Activated T-helper 1 cell treated with anti-CD3 and anti-CD28 coated beads, Interleukin-2, amount 50 U/mL, for 16 hours (primary cell): ENCODE results near the gene HERC4.
"Not testable (repeated sequence)": the region's sequence is repeated elsewhere in the genome, so short reads cannot be mapped to it uniquely, and the experiment has no call there.

Experiments
- DNase-seq, 2 donors: peaks; one replicate each; pipeline ENCODE4 v3.0.0-alpha.2; 2020; ENCODE audit warnings: low read depth in 1 of 2, low spot score in 1 of 2

Gene HERC4

DNA sequence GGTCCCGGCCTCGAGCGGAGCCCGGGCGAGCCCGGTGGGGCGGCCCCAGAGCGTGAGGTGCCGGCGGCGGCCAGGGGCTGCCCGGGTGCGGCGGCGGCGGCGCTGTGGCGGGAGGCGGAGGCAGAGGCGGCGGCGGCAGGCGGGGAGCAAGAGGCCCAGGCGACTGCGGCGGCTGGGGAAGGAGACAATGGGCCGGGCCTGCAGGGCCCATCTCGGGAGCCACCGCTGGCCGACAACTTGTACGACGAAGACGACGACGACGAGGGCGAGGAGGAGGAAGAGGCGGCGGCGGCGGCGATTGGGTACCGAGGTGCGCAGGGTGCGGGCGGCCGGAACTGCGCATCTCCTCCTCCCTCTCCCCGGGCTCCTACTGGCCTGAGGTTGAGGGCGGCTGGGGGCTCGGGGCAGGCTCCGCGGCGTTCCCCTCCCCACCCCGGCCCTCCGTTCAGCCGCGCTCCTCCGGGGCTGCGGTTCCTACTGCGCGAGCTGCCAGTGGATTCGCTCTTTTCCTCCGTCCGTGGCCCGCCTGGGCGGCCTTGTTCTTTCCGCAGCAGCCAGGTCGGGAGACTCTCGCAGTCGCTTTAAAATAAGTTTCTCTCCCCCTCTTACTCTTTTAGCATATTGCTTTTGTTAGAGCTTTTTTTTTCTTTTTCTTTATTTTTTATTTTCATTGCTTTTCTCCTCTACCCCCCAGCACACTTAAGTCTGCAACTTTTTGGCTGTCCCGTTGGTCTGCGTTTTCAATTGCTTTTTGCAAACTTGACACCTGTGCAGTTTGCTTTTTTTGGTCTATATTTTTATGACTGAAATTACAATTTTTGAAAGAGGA, 190.0 kb downstream of the HERC4 start:
- DNase-seq = peak; percentile 53 to 66

DNA sequence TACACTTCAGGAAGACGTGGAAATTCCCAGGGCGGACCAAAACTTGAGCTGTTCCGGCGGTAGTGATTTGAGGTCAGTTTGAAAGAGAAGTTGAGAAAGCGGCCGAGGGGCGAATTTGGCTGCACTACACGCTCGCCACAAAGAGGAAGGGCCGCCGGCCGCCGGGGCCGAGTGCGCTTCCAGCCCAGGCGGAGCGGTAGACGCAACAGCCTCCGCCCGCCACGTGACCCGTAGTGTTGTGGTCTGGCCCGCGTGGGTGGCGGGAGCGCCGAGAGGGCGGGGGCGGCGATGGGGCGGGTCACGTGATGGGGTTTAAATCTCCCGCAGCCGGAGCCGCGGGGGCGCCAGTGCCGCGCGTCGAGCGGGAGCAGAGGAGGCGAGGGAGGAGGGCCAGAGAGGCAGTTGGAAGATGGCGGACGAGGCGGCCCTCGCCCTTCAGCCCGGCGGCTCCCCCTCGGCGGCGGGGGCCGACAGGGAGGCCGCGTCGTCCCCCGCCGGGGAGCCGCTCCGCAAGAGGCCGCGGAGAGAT, 190.7 kb downstream of the HERC4 start, which contains the start of gene SIRT1:
SIRT1 (plus strand) TSS at position 344 of the 529 bp plus-strand sequence; CDS start at position 410, 66 bp downstream.
- peak; percentile 83 to 92 for DNase-seq

DNA sequence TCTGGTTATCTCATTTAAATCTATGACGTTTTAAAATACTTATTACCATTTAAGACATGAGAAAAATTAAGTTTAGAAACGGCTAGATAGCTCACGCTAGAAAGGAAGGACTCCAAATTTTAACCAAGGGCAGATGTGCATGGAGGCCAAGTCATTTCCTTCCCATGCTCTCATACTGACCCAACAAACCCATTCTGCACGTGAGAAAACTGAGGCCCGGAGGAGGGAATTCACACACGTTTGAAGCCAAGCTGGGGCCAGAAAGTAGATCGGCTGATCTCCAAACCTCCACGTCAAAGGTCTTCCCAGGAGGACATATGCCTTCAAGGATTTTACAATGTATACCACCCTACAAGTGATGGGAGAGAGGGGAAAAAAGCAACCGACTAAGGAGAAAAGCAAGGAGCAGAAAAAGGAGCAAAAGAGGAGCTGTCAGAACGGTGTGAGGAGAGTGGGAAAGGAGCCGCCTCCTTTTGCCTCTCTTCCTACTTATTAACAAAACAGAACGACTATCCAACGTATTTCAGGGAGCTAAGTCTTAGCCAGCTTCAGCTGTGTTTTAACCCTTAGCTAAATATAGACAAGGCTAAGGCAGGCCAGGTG, 191.3 kb downstream of the HERC4 start:
- no peak for DNase-seq

DNA sequence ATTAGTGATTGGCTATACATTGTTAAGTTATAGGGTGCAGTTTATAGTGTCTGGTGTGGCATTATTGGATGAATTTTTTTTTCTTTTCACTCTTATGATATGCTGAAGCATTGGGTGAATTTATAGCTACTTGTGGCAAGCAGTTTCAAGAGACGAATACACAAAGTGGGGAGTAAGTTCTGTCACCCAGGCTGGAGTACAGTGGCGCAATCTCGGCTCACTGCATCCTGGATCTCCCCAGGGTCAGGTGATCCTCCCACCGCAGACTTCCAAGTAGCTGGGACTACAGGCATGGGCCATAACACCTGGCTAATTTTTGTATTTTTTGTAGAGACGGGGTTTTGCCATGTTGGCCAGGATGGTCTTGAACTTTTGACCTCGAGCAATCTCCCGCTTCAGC, 196.9 kb downstream of the HERC4 start:
- no peak for DNase-seq

DNA sequence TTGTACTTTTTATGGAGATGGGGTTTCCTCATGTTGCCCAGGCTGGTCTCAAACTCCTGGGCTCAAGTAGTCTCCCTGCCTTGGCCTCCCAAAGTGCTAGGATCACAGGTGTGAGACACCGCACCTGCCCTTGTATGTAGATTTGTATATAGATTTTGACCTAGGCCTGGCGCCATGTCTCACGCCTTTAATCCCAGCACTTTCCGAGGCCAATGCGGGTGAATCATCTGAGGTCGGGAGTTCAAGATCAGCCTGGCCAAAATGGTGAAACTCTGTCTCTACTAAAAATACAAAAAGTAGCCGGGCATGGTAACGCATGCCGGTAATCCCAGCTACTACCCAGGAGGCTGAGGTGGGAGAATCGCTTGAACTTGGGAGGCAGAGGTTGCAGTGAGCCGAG, 197.7 kb downstream of the HERC4 start:
- DNase-seq = not testable (repeated sequence)

DNA sequence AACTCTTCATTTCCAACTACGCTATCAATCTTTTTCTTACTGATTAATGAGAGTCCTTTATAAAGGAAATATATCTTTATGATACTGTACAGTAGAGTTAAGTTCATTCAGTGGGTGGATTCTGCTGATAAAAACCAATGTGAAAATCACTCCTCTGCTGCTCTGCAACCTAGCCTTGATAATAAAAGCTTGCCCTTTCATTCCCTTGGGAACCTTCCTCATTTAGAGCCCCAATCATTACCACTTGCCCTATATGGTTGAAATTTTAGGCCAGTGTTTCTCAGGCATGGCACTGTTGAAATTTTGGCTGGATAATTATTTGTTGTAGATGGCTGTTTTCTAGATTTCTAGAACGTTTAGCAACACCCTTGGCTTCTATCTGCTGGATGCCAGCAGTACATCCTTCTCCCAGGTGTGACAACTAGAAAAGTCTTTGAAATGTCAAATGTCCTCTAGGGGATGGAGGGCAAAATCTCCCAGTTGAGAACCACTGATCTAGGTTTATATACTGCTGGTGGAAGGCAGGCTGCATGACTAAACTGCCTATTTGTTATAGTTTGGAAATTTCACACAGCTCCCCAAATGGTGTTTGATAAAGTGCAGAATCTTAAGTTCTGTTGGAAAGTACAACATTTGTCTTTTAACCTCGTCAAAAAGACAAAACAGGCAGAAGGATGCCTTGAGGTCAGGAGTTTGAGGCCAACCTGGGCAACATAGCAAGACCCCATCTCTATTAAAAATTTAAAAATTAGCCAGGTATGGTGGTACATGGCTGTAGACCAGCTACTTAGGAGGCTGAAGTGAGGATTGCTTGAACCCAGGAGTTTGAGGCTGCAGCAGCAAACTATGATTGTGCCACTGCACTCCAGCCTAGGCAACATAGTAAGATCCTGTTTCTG, 199.5 kb downstream of the HERC4 start:
- DNase-seq = no peak
